Stomach smooth muscle (tissue), 2 donors: ENCODE data around the gene GPR158.

Source experiments
- H3K27ac ChIP-seq: one replicate; pipeline ENCODE4 v1.7.0; 2013; ENCODE audit warnings: mild to moderate bottlenecking, low read length, inconsistent platforms
- H3K27me3 ChIP-seq, 2 donors: one replicate each; pipeline ENCODE4 v1.7.0; 2013; ENCODE audit warnings: low read length in 2 of 2; ENCODE audit not compliant: insufficient read depth in 2 of 2, control insufficient read depth in 1 of 2
- H3K36me3 ChIP-seq, 2 donors: one replicate each; pipeline ENCODE4 v1.7.0; 2013; ENCODE audit warnings: low read length in 2 of 2; ENCODE audit not compliant: control insufficient read depth in 2 of 2, insufficient read depth in 2 of 2
- H3K4me1 ChIP-seq: one replicate; pipeline ENCODE4 v1.7.0; 2013; ENCODE audit warnings: low read length; ENCODE audit not compliant: control insufficient read depth, insufficient read depth
- H3K4me3 ChIP-seq, 2 donors: one replicate each; pipeline ENCODE4 v1.7.0; 2013; ENCODE audit warnings: low read length in 2 of 2
- H3K9ac ChIP-seq, 2 donors: one replicate each; pipeline ENCODE4 v1.7.0; 2013; ENCODE audit warnings: low read length in 2 of 2, mild to moderate bottlenecking in 1 of 2
- H3K9me3 ChIP-seq, 2 donors: one replicate each; pipeline ENCODE4 v1.7.0; 2013; ENCODE audit warnings: low read length in 2 of 2; ENCODE audit not compliant: control insufficient read depth in 2 of 2
- donor health status: healthy.
- donor health status: Pancreatic carcinoma.

Gene GPR158

GRCh38 chr10:25631471-25631870, 456.7 kb downstream of the GPR158 start:
- H3K27me3 ChIP-seq, result no peaks in the 10 kb centered on the region
- no peak overlapping the region for H3K4me3 ChIP-seq
- no peaks in the 10 kb centered on the region for H3K9me3 ChIP-seq
- H3K36me3 ChIP-seq, result no peaks in the 10 kb centered on the region
- no peak overlapping the region for H3K27ac ChIP-seq
- H3K4me1 ChIP-seq, result no peaks in the 10 kb centered on the region
- H3K9ac ChIP-seq, result no peak overlapping the region

GRCh38 chr10:25632802-25633201, 458.0 kb downstream of the GPR158 start:
- no peak overlapping the region for H3K4me3 ChIP-seq
- H3K36me3 ChIP-seq, result no peaks in the 10 kb centered on the region
- no peak overlapping the region for H3K27ac ChIP-seq
- no peaks in the 10 kb centered on the region for H3K4me1 ChIP-seq
- H3K9me3 ChIP-seq, result no peaks in the 10 kb centered on the region
- H3K9ac ChIP-seq, result no peak overlapping the region
- no peaks in the 10 kb centered on the region for H3K27me3 ChIP-seq

- no peak overlapping the region for H3K4me3 ChIP-seq
- no peak overlapping the region for H3K27ac ChIP-seq
- no peaks in the 10 kb centered on the region for H3K4me1 ChIP-seq
- H3K27me3 ChIP-seq, result no peaks in the 10 kb centered on the region
- no peaks in the 10 kb centered on the region for H3K9me3 ChIP-seq
- no peaks in the 10 kb centered on the region for H3K36me3 ChIP-seq
- H3K9ac ChIP-seq, result no peak overlapping the region
Observed at GRCh38 chr10:25633542-25633941, 458.7 kb downstream of the GPR158 start.

DNA sequence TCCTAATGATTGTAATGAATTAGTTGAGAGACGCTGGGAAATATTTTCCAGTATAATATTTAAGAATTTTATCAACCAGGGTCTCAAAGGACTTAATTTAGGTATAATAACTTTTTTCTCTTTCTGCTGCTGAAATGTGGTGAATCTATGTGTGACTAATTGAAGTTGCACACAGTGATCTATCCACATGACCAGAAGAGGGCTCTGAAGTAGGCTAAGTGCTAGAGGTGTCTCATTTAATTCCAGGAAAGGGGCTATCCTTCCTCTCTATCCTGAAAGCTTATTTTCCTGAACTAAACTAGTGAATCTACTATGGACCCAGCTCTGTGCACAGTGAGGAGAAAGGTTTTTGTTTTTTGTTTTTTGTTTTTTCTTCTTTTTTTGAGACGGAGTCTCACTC, 464.8 kb downstream of the GPR158 start:
- no peaks in the 10 kb centered on the region for H3K9me3 ChIP-seq
- H3K27ac ChIP-seq, result no peak overlapping the region
- no peaks in the 10 kb centered on the region for H3K36me3 ChIP-seq
- H3K27me3 ChIP-seq, result no peaks in the 10 kb centered on the region
- H3K4me1 ChIP-seq, result no peaks in the 10 kb centered on the region
- no peak overlapping the region for H3K4me3 ChIP-seq
- no peak overlapping the region for H3K9ac ChIP-seq

DNA sequence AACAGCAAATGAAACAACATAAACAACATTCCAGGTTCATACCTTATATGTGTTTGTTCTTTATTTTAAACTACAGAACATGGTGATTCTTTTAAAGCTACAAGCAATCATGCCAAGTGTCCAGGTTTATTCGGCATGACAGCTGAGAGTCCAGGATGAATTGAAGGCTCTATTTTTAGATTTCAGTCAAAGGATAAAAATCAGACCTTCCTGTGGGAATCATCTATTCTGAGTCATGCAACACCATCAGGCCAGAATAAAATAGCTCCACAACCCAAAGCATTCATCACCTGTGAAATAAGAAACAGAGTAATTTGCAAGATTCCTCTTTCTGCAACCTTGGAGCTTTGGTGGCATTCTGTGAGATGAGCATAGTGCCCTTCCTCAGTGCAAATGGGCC, 466.8 kb downstream of the GPR158 start:
- no peak overlapping the region for H3K4me3 ChIP-seq
- no peak overlapping the region for H3K27ac ChIP-seq
- no peak overlapping the region for H3K9ac ChIP-seq
- H3K4me1 ChIP-seq, result no peaks in the 10 kb centered on the region
- H3K36me3 ChIP-seq, result no peaks in the 10 kb centered on the region
- H3K27me3 ChIP-seq, result no peaks in the 10 kb centered on the region
- no peaks in the 10 kb centered on the region for H3K9me3 ChIP-seq

DNA sequence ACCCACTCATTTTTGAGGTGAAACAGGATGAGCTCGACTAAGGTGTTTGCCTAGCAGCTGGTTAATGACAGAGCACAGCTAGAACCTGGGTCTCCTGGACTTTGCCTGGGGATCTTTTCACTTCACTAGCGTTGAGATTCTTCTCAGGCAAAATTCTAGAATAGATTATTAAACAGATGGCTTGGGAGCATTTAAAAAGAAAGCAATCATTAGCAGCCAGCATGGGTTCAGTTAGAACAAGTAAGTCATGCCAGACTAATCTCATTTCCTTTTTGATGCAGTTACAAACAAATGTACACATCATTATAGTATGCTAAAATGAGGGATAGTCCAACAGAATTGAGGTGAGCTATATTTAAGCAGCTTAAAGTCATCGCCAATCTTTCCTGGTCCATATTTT, 467.9 kb downstream of the GPR158 start:
- Histone ChIP-seq H3K27me3 (no peaks in the 10 kb centered on the region), H3K9me3 (no peaks in the 10 kb centered on the region), H3K36me3 (no peaks in the 10 kb centered on the region), H3K27ac (no peak overlapping the region), H3K4me3 (no peak overlapping the region), H3K4me1 (no peaks in the 10 kb centered on the region), H3K9ac (no peak overlapping the region)

GRCh38 chr10:25646371-25646770, 471.6 kb downstream of the GPR158 start:
- no peak overlapping the region for H3K27ac ChIP-seq
- no peaks in the 10 kb centered on the region for H3K36me3 ChIP-seq
- H3K4me3 ChIP-seq, result no peak overlapping the region
- H3K4me1 ChIP-seq, result no peaks in the 10 kb centered on the region
- H3K9me3 ChIP-seq, result no peaks in the 10 kb centered on the region
- no peaks in the 10 kb centered on the region for H3K27me3 ChIP-seq
- no peak overlapping the region for H3K9ac ChIP-seq

- Histone ChIP-seq H3K9ac (no peak overlapping the region), H3K27me3 (no peaks in the 10 kb centered on the region), H3K36me3 (no peaks in the 10 kb centered on the region), H3K4me3 (no peak overlapping the region), H3K4me1 (no peaks in the 10 kb centered on the region), H3K27ac (no peak overlapping the region), H3K9me3 (no peaks in the 10 kb centered on the region)
Observed at GRCh38 chr10:25651534-25651933, 476.7 kb downstream of the GPR158 start.
